ENCODE measurements around the gene GOLPH3. TPM values are rescaled to one million over a fixed set of nuclear protein-coding genes. Genes with fewer than 3 reads are reported as not detected.

Gene GOLPH3
- total and polyA plus RNA-seq, 2 of the 4 experiments (the other 2 are of a cell fraction): 38.2 to 41.3 TPM

DNA sequence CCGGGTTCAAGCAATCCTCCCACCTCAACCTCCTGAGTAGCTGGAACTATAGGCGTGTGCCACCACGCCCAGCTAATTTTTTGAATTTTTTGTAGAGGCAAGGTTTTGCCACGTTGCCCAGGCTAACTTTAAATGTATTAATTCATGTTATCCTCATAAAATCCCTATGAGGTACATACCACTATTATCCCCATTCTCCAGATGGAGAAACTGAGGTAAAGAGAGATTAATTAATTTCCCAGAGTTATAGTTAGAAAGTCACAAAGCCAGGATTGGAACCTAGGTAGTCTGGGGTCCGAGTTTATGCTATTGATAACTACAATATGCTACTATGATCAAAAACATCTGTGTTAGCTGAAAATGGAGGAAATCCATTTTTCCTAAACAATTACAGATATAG is 31.9 kb upstream of the GOLPH3 start:
- DNase-seq (no peak), ATAC-seq (ENCODE audit: low read depth) (no peak)
- Histone ChIP-seq H2AFZ (replicated peaks; ENCODE audit: low read length, poor library complexity) (no peak overlapping the region), H2BK15ac (ENCODE audit: low read depth, low read length) (no peak overlapping the region), H3K9me1 (ENCODE audit: insufficient read depth, low read length) (peaks cover 3% of the 10 kb centered on the region; the same call in 1 of the 2 replicates), H4K8ac (ENCODE audit: low read depth in 2 of 2, low read length in 2 of 2) (no peak overlapping the region), H3K27ac (ENCODE audit: insufficient read depth, low read length) (no peak overlapping the region), H3K4me1 (ENCODE audit: control insufficient read depth, insufficient read depth, low read length) (peaks cover 3% of the 10 kb centered on the region; the same call in 1 of the 2 replicates), H3K9me3 (ENCODE audit: control insufficient read depth, insufficient read depth, low read length) (no peaks in the 10 kb centered on the region), H3K18ac (ENCODE audit: low read depth, low read length) (no peak overlapping the region), H2BK120ac (ENCODE audit: low read depth, low read length) (no peak overlapping the region), H3K56ac (ENCODE audit: extremely low read depth, insufficient read depth, low read length) (no peak overlapping the region), H4K91ac (ENCODE audit: insufficient read depth, low read depth, low read length) (no peak overlapping the region), H2BK20ac (ENCODE audit: low read depth, low read length) (no peak overlapping the region), H3K36me3 (ENCODE audit: control insufficient read depth, insufficient read depth, low read length) (no peaks in the 10 kb centered on the region), H4K5ac (ENCODE audit: low read depth, low read length) (no peak overlapping the region), H3K9ac (ENCODE audit: low read depth, low read length) (no peak overlapping the region), H2BK5ac (ENCODE audit: low read depth, low read length, poor library complexity, severe bottlenecking) (no peak overlapping the region), H2AK9ac (replicated peaks; ENCODE audit: low read depth, low read length, poor library complexity) (no peak overlapping the region), H3K4ac (ENCODE audit: low read depth, low read length) (no peak overlapping the region), H3K4me3 (ENCODE audit: insufficient read depth, low read depth, low read length) (no peak overlapping the region), H3K23ac (ENCODE audit: low read depth, low read length) (no peak overlapping the region), H4K20me1 (ENCODE audit: insufficient read depth, low read length) (no peaks in the 10 kb centered on the region), H3K79me1 (ENCODE audit: low read depth in 1 of 2, low read length in 2 of 2) (no peaks in the 10 kb centered on the region), H3K4me2 (ENCODE audit: low read depth, low read length) (no peak overlapping the region), H2AK5ac (ENCODE audit: low read depth, low read length) (no peak overlapping the region), H3K27me3 (ENCODE audit: control insufficient read depth, insufficient read depth, low read length) (no peaks in the 10 kb centered on the region), H3K14ac (replicated peaks; ENCODE audit: low read depth, low read length) (no peak overlapping the region)
- intact Hi-C loops (cut with micrococcal nuclease) (no loop called here), dilution Hi-C loops (cut with HindIII; ENCODE audit: low sequenced_read_pairs, unreplicated experiment) (no loop called here), in situ Hi-C loops (cut with MboI; ENCODE audit: low sequenced_read_pairs) (no loop called here)
- no CpG with 5 or more reads among the region's 5 CpGs for WGBS, 2 experiments (ENCODE audit: extremely low coverage in 2 of 2, insufficient read length in 1 of 2)
- CTCF ChIA-PET: interaction anchor here (0.6 kb wide), 1 partner anchor 33 kb away, joined by 4 read pairs; no protein-coding TSS in a partner anchor
- BruUV-seq (replicated peaks): no TSS peak
- POLR2A ChIA-PET (ENCODE audit: unreplicated experiment): no interaction called here
- no peak for TF ChIP-seq NFE2L2 (IDR thresholded peaks at IDR 0.05; ENCODE audit: low read depth, low read length)
- TF ChIP-seq RCOR1 (IDR thresholded peaks at IDR 0.05; ENCODE audit: insufficient replicate concordance, low read length): no peak
- no peak for TF ChIP-seq RFX5 (IDR thresholded peaks at IDR 0.05; ENCODE audit: low read depth, low read length)
- no peak for TF ChIP-seq SMC3 (IDR thresholded peaks at IDR 0.05; ENCODE audit: low read depth, low read length)
- TF ChIP-seq, protein P1, sequence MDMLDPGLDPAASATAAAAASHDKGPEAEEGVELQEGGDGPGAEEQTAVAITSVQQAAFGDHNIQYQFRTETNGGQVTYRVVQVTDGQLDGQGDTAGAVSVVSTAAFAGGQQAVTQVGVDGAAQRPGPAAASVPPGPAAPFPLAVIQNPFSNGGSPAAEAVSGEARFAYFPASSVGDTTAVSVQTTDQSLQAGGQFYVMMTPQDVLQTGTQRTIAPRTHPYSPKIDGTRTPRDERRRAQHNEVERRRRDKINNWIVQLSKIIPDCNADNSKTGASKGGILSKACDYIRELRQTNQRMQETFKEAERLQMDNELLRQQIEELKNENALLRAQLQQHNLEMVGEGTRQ (IDR thresholded peaks at IDR 0.05; ENCODE audit: low read depth, low read length): no peak
- no peak for TF ChIP-seq FOS (IDR thresholded peaks at IDR 0.05; ENCODE audit: low read depth, low read length)
- TF ChIP-seq POLR2A (IDR thresholded peaks at IDR 0.05; ENCODE audit: low read depth, low read length): no peak
- no peak for TF ChIP-seq RAD21 (IDR thresholded peaks at IDR 0.05; ENCODE audit: low read length)
- TF ChIP-seq MXI1 (IDR thresholded peaks at IDR 0.05; ENCODE audit: borderline replicate concordance, low read depth, low read length): no peak
- no peak for TF ChIP-seq CEBPB (IDR thresholded peaks at IDR 0.05; ENCODE audit: low read depth, low read length)
- no peak for TF ChIP-seq CHD1 (IDR thresholded peaks at IDR 0.05; ENCODE audit: low read depth, low read length)
- TF ChIP-seq BHLHE40 (IDR thresholded peaks at IDR 0.05; ENCODE audit: low read depth, low read length): no peak
- TF ChIP-seq, protein P2, sequence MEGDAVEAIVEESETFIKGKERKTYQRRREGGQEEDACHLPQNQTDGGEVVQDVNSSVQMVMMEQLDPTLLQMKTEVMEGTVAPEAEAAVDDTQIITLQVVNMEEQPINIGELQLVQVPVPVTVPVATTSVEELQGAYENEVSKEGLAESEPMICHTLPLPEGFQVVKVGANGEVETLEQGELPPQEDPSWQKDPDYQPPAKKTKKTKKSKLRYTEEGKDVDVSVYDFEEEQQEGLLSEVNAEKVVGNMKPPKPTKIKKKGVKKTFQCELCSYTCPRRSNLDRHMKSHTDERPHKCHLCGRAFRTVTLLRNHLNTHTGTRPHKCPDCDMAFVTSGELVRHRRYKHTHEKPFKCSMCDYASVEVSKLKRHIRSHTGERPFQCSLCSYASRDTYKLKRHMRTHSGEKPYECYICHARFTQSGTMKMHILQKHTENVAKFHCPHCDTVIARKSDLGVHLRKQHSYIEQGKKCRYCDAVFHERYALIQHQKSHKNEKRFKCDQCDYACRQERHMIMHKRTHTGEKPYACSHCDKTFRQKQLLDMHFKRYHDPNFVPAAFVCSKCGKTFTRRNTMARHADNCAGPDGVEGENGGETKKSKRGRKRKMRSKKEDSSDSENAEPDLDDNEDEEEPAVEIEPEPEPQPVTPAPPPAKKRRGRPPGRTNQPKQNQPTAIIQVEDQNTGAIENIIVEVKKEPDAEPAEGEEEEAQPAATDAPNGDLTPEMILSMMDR (conservative IDR thresholded peaks at IDR 0.05; ENCODE audit: low read depth, low read length): no peak
- TF ChIP-seq MAZ (IDR thresholded peaks at IDR 0.05; ENCODE audit: borderline replicate concordance, low read depth, low read length): no peak
- no peak for TF ChIP-seq MAFK (IDR thresholded peaks at IDR 0.05; ENCODE audit: low read depth, low read length)
- TF ChIP-seq, protein P3, sequence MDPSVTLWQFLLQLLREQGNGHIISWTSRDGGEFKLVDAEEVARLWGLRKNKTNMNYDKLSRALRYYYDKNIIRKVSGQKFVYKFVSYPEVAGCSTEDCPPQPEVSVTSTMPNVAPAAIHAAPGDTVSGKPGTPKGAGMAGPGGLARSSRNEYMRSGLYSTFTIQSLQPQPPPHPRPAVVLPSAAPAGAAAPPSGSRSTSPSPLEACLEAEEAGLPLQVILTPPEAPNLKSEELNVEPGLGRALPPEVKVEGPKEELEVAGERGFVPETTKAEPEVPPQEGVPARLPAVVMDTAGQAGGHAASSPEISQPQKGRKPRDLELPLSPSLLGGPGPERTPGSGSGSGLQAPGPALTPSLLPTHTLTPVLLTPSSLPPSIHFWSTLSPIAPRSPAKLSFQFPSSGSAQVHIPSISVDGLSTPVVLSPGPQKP (IDR thresholded peaks at IDR 0.05; ENCODE audit: borderline replicate concordance, low read depth, low read length): no peak

Measured in IMR-90 (cell line).